CD4-positive, alpha-beta T cell treated with Interleukin-2 at 100 ng/mL for 4 hours (primary cell): Measurements from ENCODE around the gene CLPTM1.
"Not testable (repeated sequence)": the region's sequence is repeated elsewhere in the genome, so short reads cannot be mapped to it uniquely, and the experiment has no call there.

Experiments used
- DNase-seq: peaks from one replicate; pipeline ENCODE4 v3.0.0-alpha.2; 2020; ENCODE audit warnings: low spot score

CLPTM1 gene

GRCh38 chr19:44975444-44975843, 20.3 kb downstream of the CLPTM1 start:
- no peak for DNase-seq

- no peak for DNase-seq
Measured at GRCh38 chr19:44984005-44984404, 28.8 kb downstream of the CLPTM1 start.

GRCh38 chr19:44985445-44985844, 30.3 kb downstream of the CLPTM1 start:
- no peak for DNase-seq

- DNase-seq, result no peak
Measured at GRCh38 chr19:44986389-44986788, 31.2 kb downstream of the CLPTM1 start.

GRCh38 chr19:44987148-44987675, 32.0 kb downstream of the CLPTM1 start:
- no peak for DNase-seq

- no peak for DNase-seq
Measured at GRCh38 chr19:44988273-44988672, 33.1 kb downstream of the CLPTM1 start.

GRCh38 chr19:44988896-44989556, 33.8 kb downstream of the CLPTM1 start:
- DNase-seq, result peak; percentile 69

GRCh38 chr19:44990459-44990858, 35.3 kb downstream of the CLPTM1 start:
- DNase-seq, result no peak

GRCh38 chr19:44990966-44991365, 35.8 kb downstream of the CLPTM1 start:
- no peak for DNase-seq

GRCh38 chr19:44992336-44993163, 37.4 kb downstream of the CLPTM1 start:
- no peak for DNase-seq

GRCh38 chr19:44993526-44993925, 38.3 kb downstream of the CLPTM1 start:
- DNase-seq, result no peak

GRCh38 chr19:44993926-44994537, 38.9 kb downstream of the CLPTM1 start:
- DNase-seq, result no peak

GRCh38 chr19:44998025-44998424, 42.8 kb downstream of the CLPTM1 start:
- DNase-seq, result no peak

GRCh38 chr19:44999131-44999925, 44.1 kb downstream of the CLPTM1 start:
- DNase-seq, result not testable (repeated sequence)

- DNase-seq, result not testable (repeated sequence)
Measured at GRCh38 chr19:45000665-45001064, 45.5 kb downstream of the CLPTM1 start.

- peak; percentile 94 for DNase-seq
Measured at GRCh38 chr19:45001087-45001739, 46.0 kb downstream of the CLPTM1 start, which contains the start of gene RELB. Gene RELB (plus strand): TSS chr19:45001464. CDS start chr19:45001580, 116 bp downstream.

- no peak for DNase-seq
Measured at GRCh38 chr19:45003485-45003884, 48.3 kb downstream of the CLPTM1 start.

GRCh38 chr19:45005787-45006186, 50.6 kb downstream of the CLPTM1 start:
- no peak for DNase-seq

- DNase-seq, result no peak
Measured at GRCh38 chr19:45008552-45008951, 53.4 kb downstream of the CLPTM1 start.

- DNase-seq, result no peak
Measured at GRCh38 chr19:45009625-45010255, 54.6 kb downstream of the CLPTM1 start.

- no peak for DNase-seq
Measured at GRCh38 chr19:45010306-45010705, 55.1 kb downstream of the CLPTM1 start.
